C4-2B (cell line): ENCODE measurements around the gene CEACAM19.

Experiments
- H3K27ac ChIP-seq: fragments of 450-650 bp; 2 replicates; pipeline ENCODE4 v1.5.1; 2017
- CTCF ChIP-seq: fragments of 450-650 bp; conservative IDR thresholded peaks from 2 replicates; pipeline ENCODE4 v1.5.1; 2017; ENCODE audit warnings: mild to moderate bottlenecking
- ZFX ChIP-seq: fragments of 450-650 bp; IDR thresholded peaks from 2 replicates; pipeline ENCODE4 v1.6.1; 2017

Gene CEACAM19

GRCh38 chr19:44698492-44699201, 27.4 kb downstream of the CEACAM19 start, which contains the start of gene CEACAM16:
CEACAM16 (plus strand) TSS chr19:44699151; CDS start chr19:44701457, 2,306 bp downstream.
- TF ChIP-seq ZFX (no peak), CTCF (no peak)
- H3K27ac ChIP-seq: peak within 1 kb of the TSS; percentile 8; the same call in 1 of the 2 replicates

GRCh38 chr19:44700547-44700946, 29.3 kb downstream of the CEACAM19 start:
- no peak for TF ChIP-seq ZFX
- no peak overlapping the region for H3K27ac ChIP-seq

- no peak overlapping the region for H3K27ac ChIP-seq
- TF ChIP-seq ZFX: no peak
- no peak for TF ChIP-seq CTCF
These were observed 29.9 kb downstream of the CEACAM19 start for GRCh38 chr19:44701228-44701627.

GRCh38 chr19:44702551-44703176, 31.4 kb downstream of the CEACAM19 start:
- H3K27ac ChIP-seq: no peak overlapping the region
- no peak for TF ChIP-seq ZFX
- no peak for TF ChIP-seq CTCF

- H3K27ac ChIP-seq: no peak overlapping the region
- no peak for TF ChIP-seq ZFX
- TF ChIP-seq CTCF: no peak
These were observed 32.2 kb downstream of the CEACAM19 start for GRCh38 chr19:44703336-44704078.

- TF ChIP-seq CTCF: no peak
- TF ChIP-seq ZFX: no peak
- no peak overlapping the region for H3K27ac ChIP-seq
These were observed 33.7 kb downstream of the CEACAM19 start for GRCh38 chr19:44704982-44705381.

- no peak overlapping the region for H3K27ac ChIP-seq
- TF ChIP-seq CTCF (no peak), ZFX (no peak)
These were observed 34.3 kb downstream of the CEACAM19 start for GRCh38 chr19:44705502-44706010.
